ENCODE measurements around the gene SLC48A1.

DNA sequence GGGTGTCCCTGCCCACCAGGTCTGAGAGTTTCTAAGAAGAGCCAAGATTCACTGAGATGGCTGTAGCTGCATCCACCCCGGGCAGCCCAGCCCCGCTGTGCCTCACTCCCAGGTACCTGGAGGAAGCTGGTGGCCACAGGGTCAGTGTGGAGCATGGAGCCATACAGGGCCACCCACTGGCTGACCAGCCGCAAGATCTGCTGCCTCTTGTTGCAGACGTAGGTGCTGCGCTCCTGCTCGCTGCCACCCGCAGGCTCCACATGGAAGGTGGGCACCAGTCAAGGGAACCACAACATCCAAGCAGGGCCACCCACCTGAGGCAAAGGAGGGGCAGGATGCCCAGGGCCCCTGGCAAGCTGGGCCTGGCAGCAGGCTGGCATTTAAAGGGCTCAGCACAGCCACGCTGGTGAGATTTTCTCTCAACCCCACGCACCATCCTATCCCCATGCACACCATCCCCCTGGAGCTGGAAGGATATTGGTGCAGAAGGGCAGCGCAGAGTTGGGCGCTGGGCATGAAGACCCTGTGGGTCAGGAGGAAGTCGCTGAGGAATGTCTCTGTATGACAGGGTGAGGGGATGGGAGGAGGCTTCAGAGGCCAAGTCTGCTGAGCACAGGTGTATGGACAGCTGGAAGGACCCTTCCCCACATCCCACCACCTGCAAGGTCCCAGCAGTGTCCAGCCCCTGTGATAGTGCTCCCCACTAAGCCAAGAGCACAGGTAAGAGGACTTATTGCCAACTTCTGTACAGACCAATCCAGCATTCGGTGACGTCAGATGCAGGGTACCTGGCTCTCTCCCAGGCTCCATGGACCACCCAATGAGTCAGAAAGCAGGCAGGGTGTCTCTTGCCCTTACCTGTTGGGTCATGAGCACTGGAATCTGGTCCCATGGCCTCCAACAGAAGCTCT lies 25.2 kb upstream of the SLC48A1 start:
- TF ChIP-seq, protein P1, sequence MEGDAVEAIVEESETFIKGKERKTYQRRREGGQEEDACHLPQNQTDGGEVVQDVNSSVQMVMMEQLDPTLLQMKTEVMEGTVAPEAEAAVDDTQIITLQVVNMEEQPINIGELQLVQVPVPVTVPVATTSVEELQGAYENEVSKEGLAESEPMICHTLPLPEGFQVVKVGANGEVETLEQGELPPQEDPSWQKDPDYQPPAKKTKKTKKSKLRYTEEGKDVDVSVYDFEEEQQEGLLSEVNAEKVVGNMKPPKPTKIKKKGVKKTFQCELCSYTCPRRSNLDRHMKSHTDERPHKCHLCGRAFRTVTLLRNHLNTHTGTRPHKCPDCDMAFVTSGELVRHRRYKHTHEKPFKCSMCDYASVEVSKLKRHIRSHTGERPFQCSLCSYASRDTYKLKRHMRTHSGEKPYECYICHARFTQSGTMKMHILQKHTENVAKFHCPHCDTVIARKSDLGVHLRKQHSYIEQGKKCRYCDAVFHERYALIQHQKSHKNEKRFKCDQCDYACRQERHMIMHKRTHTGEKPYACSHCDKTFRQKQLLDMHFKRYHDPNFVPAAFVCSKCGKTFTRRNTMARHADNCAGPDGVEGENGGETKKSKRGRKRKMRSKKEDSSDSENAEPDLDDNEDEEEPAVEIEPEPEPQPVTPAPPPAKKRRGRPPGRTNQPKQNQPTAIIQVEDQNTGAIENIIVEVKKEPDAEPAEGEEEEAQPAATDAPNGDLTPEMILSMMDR (IDR thresholded peaks at IDR 0.05), result no peak
- TF ChIP-seq POLR2AphosphoS5 (IDR thresholded peaks at IDR 0.05; ENCODE audit: low read depth, low read length), result no peak
- no peak for TF ChIP-seq YY1 (IDR thresholded peaks at IDR 0.05; ENCODE audit: low read depth)
- no peak for TF ChIP-seq MXI1 (IDR thresholded peaks at IDR 0.05; ENCODE audit: low read depth, low read length)
- TF ChIP-seq RCOR1 (IDR thresholded peaks at IDR 0.05; ENCODE audit: low read length), result no peak
- no peak for TF ChIP-seq RFX5 (IDR thresholded peaks at IDR 0.05; ENCODE audit: low read length)
- TF ChIP-seq JUND (IDR thresholded peaks at IDR 0.05), result no peak
- no peak for TF ChIP-seq CHD2 (IDR thresholded peaks at IDR 0.05; ENCODE audit: low read length, partially characterized antibody)
- TF ChIP-seq SMC3 (IDR thresholded peaks at IDR 0.05; ENCODE audit: low read depth, low read length), result no peak

All from SK-N-SH (cell line).